ENCODE data around the gene GLI1. TPM values are rescaled to one million over a fixed set of nuclear protein-coding genes. Genes with fewer than 3 reads are reported as not detected.
A peak's percentile ranks its signal among the peaks of the same experiment; 100 is the strongest.

GLI1 gene
- total RNA-seq, 4 donors from 2014 or later, result 0.51 to 2.9 (median 2.0) TPM; not detected in 1

DNA sequence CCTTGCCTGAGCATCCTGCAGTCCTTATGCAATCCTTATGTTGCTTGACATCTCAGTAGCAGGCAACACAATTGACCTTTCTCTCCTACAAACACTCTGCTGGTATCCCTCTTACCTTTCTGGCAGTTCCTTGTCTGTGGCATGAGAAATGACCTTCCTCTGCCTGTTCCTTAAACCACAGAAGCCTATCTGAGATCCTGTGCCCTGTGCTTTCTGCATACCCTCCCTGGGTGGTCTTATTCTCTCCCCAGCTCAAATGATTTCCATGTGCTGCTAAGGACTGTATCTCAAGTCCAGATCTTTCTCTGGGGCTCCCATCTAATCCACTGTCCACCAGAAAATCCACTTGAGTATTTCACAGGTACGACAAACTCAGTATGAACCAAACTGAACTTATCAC, 22.1 kb downstream of the GLI1 start:
- TF ChIP-seq POLR2A (IDR thresholded peaks at IDR 0.05), result no peak
- Histone ChIP-seq H3K4me1 (no peaks in the 10 kb centered on the region), H3K27ac (no peak overlapping the region), H3K4me3 (no peak overlapping the region), H3K9me3 (no peaks in the 10 kb centered on the region), H3K27me3 (peaks cover 9% of the 10 kb centered on the region), H3K36me3 (no peaks in the 10 kb centered on the region)
- no peak for DNase-seq (ENCODE audit: low spot score in 2 of 2)
- WGBS, result 77% methylated on average over 1 of the region's 1 CpG

DNA sequence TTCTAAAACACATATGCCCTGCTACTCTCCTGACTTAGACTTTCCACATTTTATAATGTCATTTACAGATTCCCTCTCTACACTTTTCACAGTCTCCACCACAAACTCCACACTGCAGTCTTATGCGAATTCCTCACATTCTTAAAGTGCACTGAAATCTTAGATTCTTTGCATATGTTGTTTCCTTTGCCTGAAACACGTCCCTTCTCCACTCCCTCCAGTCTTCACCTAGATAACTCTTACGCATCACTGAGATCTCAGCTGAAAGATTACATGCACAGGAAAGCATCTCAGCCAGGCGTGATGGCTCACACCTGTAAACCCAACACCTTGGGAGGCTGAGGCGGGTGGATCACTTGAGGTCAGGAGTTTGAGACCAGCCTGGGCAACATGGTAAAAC, 23.9 kb downstream of the GLI1 start:
- Histone ChIP-seq H3K27ac (no peak overlapping the region), H3K36me3 (no peaks in the 10 kb centered on the region), H3K4me3 (no peak overlapping the region), H3K4me1 (peaks cover 6% of the 10 kb centered on the region), H3K27me3 (no peaks in the 10 kb centered on the region), H3K9me3 (no peaks in the 10 kb centered on the region)
- DNase-seq (ENCODE audit: low spot score in 2 of 2), result no peak
- WGBS, result 59% methylated on average over 5 of the region's 5 CpGs
- TF ChIP-seq POLR2A (IDR thresholded peaks at IDR 0.05) (no peak), EP300 (IDR thresholded peaks at IDR 0.05) (no peak), POLR2AphosphoS5 (IDR thresholded peaks at IDR 0.05) (no peak)
- TF ChIP-seq, protein P1, sequence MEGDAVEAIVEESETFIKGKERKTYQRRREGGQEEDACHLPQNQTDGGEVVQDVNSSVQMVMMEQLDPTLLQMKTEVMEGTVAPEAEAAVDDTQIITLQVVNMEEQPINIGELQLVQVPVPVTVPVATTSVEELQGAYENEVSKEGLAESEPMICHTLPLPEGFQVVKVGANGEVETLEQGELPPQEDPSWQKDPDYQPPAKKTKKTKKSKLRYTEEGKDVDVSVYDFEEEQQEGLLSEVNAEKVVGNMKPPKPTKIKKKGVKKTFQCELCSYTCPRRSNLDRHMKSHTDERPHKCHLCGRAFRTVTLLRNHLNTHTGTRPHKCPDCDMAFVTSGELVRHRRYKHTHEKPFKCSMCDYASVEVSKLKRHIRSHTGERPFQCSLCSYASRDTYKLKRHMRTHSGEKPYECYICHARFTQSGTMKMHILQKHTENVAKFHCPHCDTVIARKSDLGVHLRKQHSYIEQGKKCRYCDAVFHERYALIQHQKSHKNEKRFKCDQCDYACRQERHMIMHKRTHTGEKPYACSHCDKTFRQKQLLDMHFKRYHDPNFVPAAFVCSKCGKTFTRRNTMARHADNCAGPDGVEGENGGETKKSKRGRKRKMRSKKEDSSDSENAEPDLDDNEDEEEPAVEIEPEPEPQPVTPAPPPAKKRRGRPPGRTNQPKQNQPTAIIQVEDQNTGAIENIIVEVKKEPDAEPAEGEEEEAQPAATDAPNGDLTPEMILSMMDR (IDR thresholded peaks at IDR 0.05), result no peak

DNA sequence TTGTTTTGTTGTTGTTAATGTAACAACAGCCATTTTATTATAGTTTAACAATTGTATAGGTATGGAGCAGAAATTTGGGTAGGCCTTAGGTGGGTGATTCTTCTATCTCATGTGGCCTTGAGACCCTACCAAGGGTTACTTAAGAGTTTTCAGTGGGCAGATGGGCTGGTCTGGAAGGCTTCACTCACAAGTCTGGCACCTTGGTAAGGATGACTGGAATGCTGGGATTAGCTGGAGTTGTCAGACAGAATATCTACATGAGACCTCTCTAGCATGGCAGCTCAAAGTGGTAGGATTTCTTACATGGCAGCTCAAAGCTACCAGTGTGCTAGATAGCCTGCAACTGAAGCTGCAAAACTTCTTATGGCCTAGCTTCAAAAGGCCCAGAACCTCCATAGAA, 26.1 kb downstream of the GLI1 start:
- no peaks in the 10 kb centered on the region for H3K27me3 ChIP-seq
- H3K9me3 ChIP-seq, result no peaks in the 10 kb centered on the region
- no peak overlapping the region for H3K27ac ChIP-seq
- no peak overlapping the region for H3K4me3 ChIP-seq
- H3K36me3 ChIP-seq, result peaks cover 15% of the 10 kb centered on the region
- DNase-seq (ENCODE audit: low spot score in 2 of 2), result no peak
- TF ChIP-seq POLR2AphosphoS5 (IDR thresholded peaks at IDR 0.05), result no peak
- TF ChIP-seq, protein P1 (IDR thresholded peaks at IDR 0.05), result no peak
- no peak for TF ChIP-seq POLR2A (IDR thresholded peaks at IDR 0.05)
- TF ChIP-seq EP300 (IDR thresholded peaks at IDR 0.05), result no peak
- H3K4me1 ChIP-seq, result peaks cover 17% of the 10 kb centered on the region

DNA sequence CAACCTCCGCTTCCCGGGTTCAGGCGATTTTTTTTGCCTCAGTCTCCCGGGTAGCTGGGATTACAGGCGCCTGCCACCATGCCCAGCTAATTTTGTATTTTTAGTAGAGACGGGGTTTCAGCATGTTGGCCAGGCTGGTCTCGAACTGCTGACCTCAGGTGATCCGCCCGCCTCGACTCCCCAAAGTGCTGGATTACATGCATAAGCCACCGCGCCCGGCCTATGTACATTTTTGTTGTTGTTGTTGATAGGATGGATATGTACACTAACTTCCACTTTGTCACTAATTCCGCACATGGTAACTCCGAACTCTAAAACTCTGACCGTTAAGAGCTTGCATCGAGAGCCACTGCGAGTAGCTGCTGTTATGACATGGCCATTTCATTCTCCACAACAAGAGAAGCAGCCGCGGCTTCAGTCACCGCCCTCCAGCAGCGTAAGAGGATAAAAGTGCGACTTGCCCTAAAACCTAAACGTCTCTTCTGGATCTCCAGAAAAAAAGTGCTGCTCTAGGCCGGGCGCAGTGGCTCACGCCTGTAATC, 27.5 kb downstream of the GLI1 start:
- DNase-seq (ENCODE audit: low spot score in 2 of 2), result no peak
- peak overlapping the region; percentile 80 for H3K4me3 ChIP-seq
- 86% methylated on average over 27 of the region's 27 CpGs for WGBS
- H3K27me3 ChIP-seq, result no peaks in the 10 kb centered on the region
- TF ChIP-seq EP300 (IDR thresholded peaks at IDR 0.05) (no peak), POLR2AphosphoS5 (IDR thresholded peaks at IDR 0.05) (no peak), POLR2A (IDR thresholded peaks at IDR 0.05) (no peak)
- TF ChIP-seq, protein P1 (IDR thresholded peaks at IDR 0.05), result no peak
- peaks cover 17% of the 10 kb centered on the region for H3K4me1 ChIP-seq
- H3K36me3 ChIP-seq, result peaks cover 29% of the 10 kb centered on the region
- H3K9me3 ChIP-seq, result no peaks in the 10 kb centered on the region
- no peak overlapping the region for H3K27ac ChIP-seq

DNA sequence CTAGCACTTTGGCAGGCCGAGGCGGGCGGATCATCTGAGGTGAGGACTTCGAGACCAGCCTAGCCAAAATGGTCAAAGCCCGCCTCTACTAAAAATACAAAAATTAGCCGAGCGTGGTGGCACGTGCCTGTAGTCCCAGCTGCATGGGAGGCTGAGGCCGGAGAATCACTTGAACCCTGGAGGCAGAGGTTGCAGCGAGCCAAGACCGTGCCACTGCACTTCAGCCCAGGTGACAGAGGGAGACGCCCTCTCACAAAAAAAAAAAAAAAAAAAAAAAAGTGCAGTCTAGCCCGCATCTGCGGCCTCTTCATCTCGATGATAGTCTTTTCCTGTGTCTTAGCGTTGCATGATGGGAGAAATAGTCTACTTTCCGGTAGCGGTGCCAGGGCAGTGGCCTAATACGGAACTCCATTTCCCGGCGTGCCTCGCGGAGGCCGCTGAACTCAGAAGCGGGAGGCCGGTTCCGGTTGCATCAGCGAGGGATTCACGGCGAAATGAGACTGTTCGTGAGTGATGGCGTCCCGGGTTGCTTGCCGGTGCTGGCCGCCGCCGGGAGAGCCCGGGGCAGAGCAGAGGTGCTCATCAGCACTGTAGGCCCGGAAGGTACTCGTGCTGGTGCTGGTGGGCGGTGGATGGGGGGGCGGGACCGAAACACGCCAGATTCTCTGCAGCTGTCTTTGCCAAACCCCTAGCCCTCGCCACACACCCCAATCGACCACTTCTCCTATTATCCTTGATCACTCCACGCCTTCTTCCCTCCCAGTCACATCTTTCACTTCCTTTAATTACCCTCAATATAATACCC, 28.2 kb downstream of the GLI1 start, which contains the start of gene MARS1:
Gene MARS1 (plus strand): TSS at position 472 of the 805 bp plus-strand sequence. CDS start 23 bp downstream, at position 495.
- H3K4me1 ChIP-seq, result peaks cover 17% of the 10 kb centered on the region
- peak within 1 kb of the TSS; percentile 66 for H3K27ac ChIP-seq
- DNase-seq (ENCODE audit: low spot score in 2 of 2), result peak; percentile 95 to 96
- no peaks in the 10 kb centered on the region for H3K27me3 ChIP-seq
- H3K36me3 ChIP-seq, result peaks cover 36% of the 10 kb centered on the region
- WGBS, result 8% methylated on average over 47 of the region's 47 CpGs
- TF ChIP-seq EP300 (IDR thresholded peaks at IDR 0.05) (no peak), POLR2AphosphoS5 (IDR thresholded peaks at IDR 0.05) (peak in 2 of 3 donors; percentile 69 to 79), POLR2A (IDR thresholded peaks at IDR 0.05) (peak in 1 of 2 donors; percentile 59)
- TF ChIP-seq, protein P1 (IDR thresholded peaks at IDR 0.05), result no peak
- H3K4me3 ChIP-seq, result peak within 1 kb of the TSS; percentile 80
- H3K9me3 ChIP-seq, result no peaks in the 10 kb centered on the region
